IPS-18a (cell line): ENCODE data around the gene NANOS3.
"Not testable (repeated sequence)": the region's sequence is repeated elsewhere in the genome, so short reads cannot be mapped to it uniquely, and the experiment has no call there.

Source experiments
- H3K27ac ChIP-seq: one replicate; pipeline ENCODE4 v1.5.1; 2013; ENCODE audit warnings: low read length
- H3K27me3 ChIP-seq: one replicate; pipeline ENCODE4 v1.6.1; 2013; ENCODE audit warnings: mild to moderate bottlenecking, low read length; ENCODE audit not compliant: control insufficient read depth, insufficient read depth
- H3K36me3 ChIP-seq: one replicate; pipeline ENCODE4 v1.6.1; 2013; ENCODE audit warnings: low read depth, low read length; ENCODE audit not compliant: control insufficient read depth
- H3K4me1 ChIP-seq: one replicate; pipeline ENCODE4 v1.6.1; 2013; ENCODE audit warnings: low read depth, low read length; ENCODE audit not compliant: control insufficient read depth
- H3K4me3 ChIP-seq: one replicate; pipeline ENCODE4 v1.5.1; 2013; ENCODE audit warnings: low read length
- H3K9ac ChIP-seq: one replicate; pipeline ENCODE4 v1.6.1; 2013; ENCODE audit warnings: mild to moderate bottlenecking, low read length, moderate library complexity
- H3K9me3 ChIP-seq: one replicate; pipeline ENCODE4 v1.6.1; 2013; ENCODE audit warnings: low read depth, low read length; ENCODE audit not compliant: control insufficient read depth

Gene NANOS3

GRCh38 chr19:13920940-13921747 is 44.2 kb downstream of the NANOS3 start:
- no peak overlapping the region for H3K9ac ChIP-seq
- H3K4me3 ChIP-seq = no peak overlapping the region
- H3K27ac ChIP-seq = no peak overlapping the region
- H3K9me3 ChIP-seq = no peaks in the 10 kb centered on the region
- no peaks in the 10 kb centered on the region for H3K27me3 ChIP-seq
- H3K4me1 ChIP-seq = no peaks in the 10 kb centered on the region
- H3K36me3 ChIP-seq = peaks cover 29% of the 10 kb centered on the region

DNA sequence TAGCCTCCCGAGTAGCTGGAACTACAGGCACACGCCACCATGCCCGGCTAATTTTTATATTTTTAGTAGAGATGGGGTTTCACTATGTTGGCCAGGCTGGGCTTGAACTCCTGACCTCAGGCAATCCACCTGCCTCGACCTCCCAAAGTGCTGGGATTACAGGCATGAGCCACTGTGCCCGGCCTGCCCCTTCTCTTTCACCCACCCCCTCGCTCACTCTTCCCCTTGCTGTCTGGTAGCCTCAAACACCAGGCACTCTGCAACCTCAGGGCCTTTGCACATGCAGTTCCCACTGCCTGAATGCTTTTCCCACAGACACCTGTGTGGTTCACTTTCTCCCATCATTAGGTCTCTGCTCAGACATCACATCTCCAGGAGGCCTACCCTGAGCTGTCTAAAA is 45.2 kb downstream of the NANOS3 start:
- H3K4me1 ChIP-seq, H3K4me3 ChIP-seq, H3K9me3 ChIP-seq, H3K27ac ChIP-seq, H3K9ac ChIP-seq, H3K27me3 ChIP-seq: not testable (repeated sequence)
- H3K36me3 ChIP-seq = peaks cover 29% of the 10 kb centered on the region

DNA sequence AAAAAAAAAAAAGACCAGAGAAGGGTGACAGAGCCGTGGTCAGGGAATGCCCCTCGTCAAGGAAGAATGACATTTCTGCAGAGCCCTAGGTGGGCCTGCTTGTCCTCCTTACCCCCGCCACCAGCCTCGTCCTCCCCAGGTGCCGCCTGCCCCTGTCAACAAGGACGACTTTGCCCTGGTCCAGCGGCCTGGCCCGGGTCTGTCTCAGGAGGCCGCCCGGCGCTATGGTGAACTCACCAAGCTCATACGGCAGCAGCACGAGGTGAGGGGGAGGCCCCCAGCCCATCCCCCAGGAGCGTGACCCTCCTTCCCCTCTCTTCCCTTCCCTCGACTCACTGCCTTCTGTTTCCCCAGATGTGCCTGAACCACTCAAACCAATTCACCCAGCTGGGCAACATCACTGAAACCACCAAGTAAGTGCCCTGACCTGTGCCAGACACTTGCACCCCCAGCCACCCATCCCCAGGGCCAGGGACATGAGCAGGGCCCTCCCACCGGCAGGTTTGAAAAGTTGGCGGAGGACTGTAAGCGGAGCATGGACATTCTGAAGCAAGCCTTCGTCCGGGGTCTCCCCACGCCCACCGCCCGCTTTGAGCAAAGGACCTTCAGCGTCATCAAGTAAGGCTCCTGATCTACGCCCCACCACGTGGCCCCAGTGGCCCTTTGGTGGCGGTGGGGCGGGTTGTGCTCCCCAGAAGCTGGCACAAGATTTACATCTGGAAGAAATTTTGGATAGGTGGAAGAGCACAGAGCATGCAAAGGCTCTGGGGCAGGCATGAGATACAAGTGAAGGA is 46.5 kb downstream of the NANOS3 start:
- Histone ChIP-seq H3K9ac (no peak overlapping the region), H3K4me3 (no peak overlapping the region), H3K4me1 (no peaks in the 10 kb centered on the region), H3K27me3 (no peaks in the 10 kb centered on the region), H3K27ac (no peak overlapping the region), H3K9me3 (no peaks in the 10 kb centered on the region), H3K36me3 (peaks cover 29% of the 10 kb centered on the region)

GRCh38 chr19:13926010-13926409 is 49.1 kb downstream of the NANOS3 start:
- Histone ChIP-seq H3K4me3 (no peak overlapping the region), H3K27me3 (no peaks in the 10 kb centered on the region), H3K4me1 (no peaks in the 10 kb centered on the region), H3K27ac (no peak overlapping the region), H3K36me3 (peaks cover 24% of the 10 kb centered on the region), H3K9ac (no peak overlapping the region), H3K9me3 (no peaks in the 10 kb centered on the region)

GRCh38 chr19:13926715-13927114 is 49.8 kb downstream of the NANOS3 start:
- Histone ChIP-seq H3K4me3 (no peak overlapping the region), H3K4me1 (no peaks in the 10 kb centered on the region), H3K27ac (no peak overlapping the region), H3K9me3 (no peaks in the 10 kb centered on the region), H3K36me3 (peaks cover 25% of the 10 kb centered on the region), H3K27me3 (no peaks in the 10 kb centered on the region), H3K9ac (no peak overlapping the region)

- Histone ChIP-seq H3K4me3 (no peak overlapping the region), H3K27ac (no peak overlapping the region), H3K27me3 (no peaks in the 10 kb centered on the region)
Measured at GRCh38 chr19:13929340-13929739, 52.4 kb downstream of the NANOS3 start.

GRCh38 chr19:13929956-13930355 is 53.0 kb downstream of the NANOS3 start:
- Histone ChIP-seq H3K9ac (no peak overlapping the region), H3K9me3 (no peaks in the 10 kb centered on the region), H3K4me3 (no peak overlapping the region), H3K27ac (no peak overlapping the region), H3K27me3 (no peaks in the 10 kb centered on the region), H3K36me3 (peaks cover 12% of the 10 kb centered on the region), H3K4me1 (no peaks in the 10 kb centered on the region)

More at GRCh38 chr19:13929340-13929739, 52.4 kb downstream of the NANOS3 start:
- Histone ChIP-seq H3K4me1 (no peaks in the 10 kb centered on the region), H3K36me3 (peaks cover 12% of the 10 kb centered on the region), H3K9ac (no peak overlapping the region), H3K9me3 (no peaks in the 10 kb centered on the region)
